Measurements from ENCODE around the gene TLE1. TPM values are rescaled to one million over a fixed set of nuclear protein-coding genes. Genes with fewer than 3 reads are reported as not detected.

Gene TLE1
- total RNA-seq, 1 experiment from 2014 or later: 17.3 TPM

- Histone ChIP-seq H3K9me2 (ENCODE audit: insufficient read depth) (no peaks in the 10 kb centered on the region), H3K4me1 (ENCODE audit: control insufficient read depth in 1 of 2, insufficient read depth in 2 of 2, low read length in 2 of 2) (no peaks in the 10 kb centered on the region), H3K79me2 (ENCODE audit: insufficient read depth, low read length) (no peaks in the 10 kb centered on the region), H2AFZ (ENCODE audit: low read depth, low read length, poor library complexity, severe bottlenecking) (no peak overlapping the region), H3K4me3 (replicated peaks in 1 of 2; ENCODE audit: low read depth in 1 of 2, low read length in 2 of 2) (no peak overlapping the region), H3K9me3 (ENCODE audit: control insufficient read depth in 1 of 2, insufficient read depth in 1 of 2, low read depth in 1 of 2, low read length in 2 of 2) (no peaks in the 10 kb centered on the region), H3K9ac (ENCODE audit: low read length) (no peak overlapping the region), H3K36me3 (ENCODE audit: control insufficient read depth in 1 of 2, insufficient read depth in 2 of 2, low read length in 2 of 2) (no peaks in the 10 kb centered on the region), H3K27me3 (ENCODE audit: insufficient read depth, low read length) (no peaks in the 10 kb centered on the region), H3K4me2 (ENCODE audit: low read length) (no peak overlapping the region), H3K27ac (ENCODE audit: low read depth, low read length) (no peak overlapping the region), H4K20me1 (ENCODE audit: insufficient read depth) (no peaks in the 10 kb centered on the region)
- ATAC-seq (no peak), DNase-seq (ENCODE audit: low read depth, low spot score) (no peak)
- intact Hi-C loops (cut with micrococcal nuclease): no loop called here
- ChIA-PET POLR2A (no interaction called here), RAD21 (ENCODE audit: low non-redundant PET in 1 of 2, low total read pairs in 2 of 2, uncharacterized antibody in 2 of 2, unreplicated experiment in 2 of 2) (no interaction called here), CTCF (no interaction called here)
- no TSS peak for BruUV-seq (replicated peaks)
- TF ChIP-seq JUND (IDR thresholded peaks at IDR 0.05) (no peak), POLR2AphosphoS5 (IDR thresholded peaks at IDR 0.05; ENCODE audit: low read depth, low read length) (no peak), CEBPB (IDR thresholded peaks at IDR 0.05; ENCODE audit: low read depth) (no peak), EZH2phosphoT487 (IDR thresholded peaks at IDR 0.05; ENCODE audit: borderline replicate concordance) (no peak), FOSL1 (IDR thresholded peaks at IDR 0.05; ENCODE audit: low read depth) (no peak), EZH2 (IDR thresholded peaks at IDR 0.05) (no peak), ELF1 (IDR thresholded peaks at IDR 0.05; ENCODE audit: borderline replicate concordance, low read depth) (no peak)
- TF ChIP-seq, protein P1, sequence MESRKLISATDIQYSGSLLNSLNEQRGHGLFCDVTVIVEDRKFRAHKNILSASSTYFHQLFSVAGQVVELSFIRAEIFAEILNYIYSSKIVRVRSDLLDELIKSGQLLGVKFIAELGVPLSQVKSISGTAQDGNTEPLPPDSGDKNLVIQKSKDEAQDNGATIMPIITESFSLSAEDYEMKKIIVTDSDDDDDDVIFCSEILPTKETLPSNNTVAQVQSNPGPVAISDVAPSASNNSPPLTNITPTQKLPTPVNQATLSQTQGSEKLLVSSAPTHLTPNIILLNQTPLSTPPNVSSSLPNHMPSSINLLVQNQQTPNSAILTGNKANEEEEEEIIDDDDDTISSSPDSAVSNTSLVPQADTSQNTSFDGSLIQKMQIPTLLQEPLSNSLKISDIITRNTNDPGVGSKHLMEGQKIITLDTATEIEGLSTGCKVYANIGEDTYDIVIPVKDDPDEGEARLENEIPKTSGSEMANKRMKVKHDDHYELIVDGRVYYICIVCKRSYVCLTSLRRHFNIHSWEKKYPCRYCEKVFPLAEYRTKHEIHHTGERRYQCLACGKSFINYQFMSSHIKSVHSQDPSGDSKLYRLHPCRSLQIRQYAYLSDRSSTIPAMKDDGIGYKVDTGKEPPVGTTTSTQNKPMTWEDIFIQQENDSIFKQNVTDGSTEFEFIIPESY (IDR thresholded peaks at IDR 0.05; ENCODE audit: extremely low read depth, insufficient replicate concordance, low read length): no peak
- TF ChIP-seq, protein P2, sequence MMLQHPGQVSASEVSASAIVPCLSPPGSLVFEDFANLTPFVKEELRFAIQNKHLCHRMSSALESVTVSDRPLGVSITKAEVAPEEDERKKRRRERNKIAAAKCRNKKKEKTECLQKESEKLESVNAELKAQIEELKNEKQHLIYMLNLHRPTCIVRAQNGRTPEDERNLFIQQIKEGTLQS (IDR thresholded peaks at IDR 0.05): no peak
Observed at GRCh38 chr9:81579381-81579780, 110.0 kb downstream of the TLE1 start.

- no peak overlapping the region for H3K4me2 ChIP-seq (ENCODE audit: low read length)
- H3K27me3 ChIP-seq (ENCODE audit: insufficient read depth, low read length): no peaks in the 10 kb centered on the region
- intact Hi-C loops (cut with micrococcal nuclease): no loop called here
- ChIA-PET POLR2A (no interaction called here), CTCF (no interaction called here), RAD21 (ENCODE audit: low non-redundant PET in 1 of 2, low total read pairs in 2 of 2, uncharacterized antibody in 2 of 2, unreplicated experiment in 2 of 2) (no interaction called here)
- H3K79me2 ChIP-seq (ENCODE audit: insufficient read depth, low read length): no peaks in the 10 kb centered on the region
- DNase-seq (ENCODE audit: low read depth, low spot score): no peak
- BruUV-seq (replicated peaks): no TSS peak
- H3K4me1 ChIP-seq (ENCODE audit: control insufficient read depth in 1 of 2, insufficient read depth in 2 of 2, low read length in 2 of 2): no peaks in the 10 kb centered on the region
- no peak overlapping the region for H3K4me3 ChIP-seq (replicated peaks in 1 of 2; ENCODE audit: low read depth in 1 of 2, low read length in 2 of 2)
- H3K27ac ChIP-seq (ENCODE audit: low read depth, low read length): no peak overlapping the region
- TF ChIP-seq SIN3A (IDR thresholded peaks at IDR 0.05; ENCODE audit: low read depth) (no peak), SP1 (IDR thresholded peaks at IDR 0.05; ENCODE audit: low read depth) (no peak), EZH2 (IDR thresholded peaks at IDR 0.05) (no peak), POLR2A (IDR thresholded peaks at IDR 0.05; ENCODE audit: borderline replicate concordance, extremely low read depth, insufficient read depth, insufficient read length) (no peak), YY1 (IDR thresholded peaks at IDR 0.05; ENCODE audit: extremely low read depth, insufficient replicate concordance, low read depth, low read length) (no peak), RAD21 (IDR thresholded peaks at IDR 0.05; ENCODE audit: low read depth) (no peak), ZNF274 (IDR thresholded peaks at IDR 0.05; ENCODE audit: low read depth, low read length) (no peak), MAX (IDR thresholded peaks at IDR 0.05) (no peak)
- TF ChIP-seq, protein P3, sequence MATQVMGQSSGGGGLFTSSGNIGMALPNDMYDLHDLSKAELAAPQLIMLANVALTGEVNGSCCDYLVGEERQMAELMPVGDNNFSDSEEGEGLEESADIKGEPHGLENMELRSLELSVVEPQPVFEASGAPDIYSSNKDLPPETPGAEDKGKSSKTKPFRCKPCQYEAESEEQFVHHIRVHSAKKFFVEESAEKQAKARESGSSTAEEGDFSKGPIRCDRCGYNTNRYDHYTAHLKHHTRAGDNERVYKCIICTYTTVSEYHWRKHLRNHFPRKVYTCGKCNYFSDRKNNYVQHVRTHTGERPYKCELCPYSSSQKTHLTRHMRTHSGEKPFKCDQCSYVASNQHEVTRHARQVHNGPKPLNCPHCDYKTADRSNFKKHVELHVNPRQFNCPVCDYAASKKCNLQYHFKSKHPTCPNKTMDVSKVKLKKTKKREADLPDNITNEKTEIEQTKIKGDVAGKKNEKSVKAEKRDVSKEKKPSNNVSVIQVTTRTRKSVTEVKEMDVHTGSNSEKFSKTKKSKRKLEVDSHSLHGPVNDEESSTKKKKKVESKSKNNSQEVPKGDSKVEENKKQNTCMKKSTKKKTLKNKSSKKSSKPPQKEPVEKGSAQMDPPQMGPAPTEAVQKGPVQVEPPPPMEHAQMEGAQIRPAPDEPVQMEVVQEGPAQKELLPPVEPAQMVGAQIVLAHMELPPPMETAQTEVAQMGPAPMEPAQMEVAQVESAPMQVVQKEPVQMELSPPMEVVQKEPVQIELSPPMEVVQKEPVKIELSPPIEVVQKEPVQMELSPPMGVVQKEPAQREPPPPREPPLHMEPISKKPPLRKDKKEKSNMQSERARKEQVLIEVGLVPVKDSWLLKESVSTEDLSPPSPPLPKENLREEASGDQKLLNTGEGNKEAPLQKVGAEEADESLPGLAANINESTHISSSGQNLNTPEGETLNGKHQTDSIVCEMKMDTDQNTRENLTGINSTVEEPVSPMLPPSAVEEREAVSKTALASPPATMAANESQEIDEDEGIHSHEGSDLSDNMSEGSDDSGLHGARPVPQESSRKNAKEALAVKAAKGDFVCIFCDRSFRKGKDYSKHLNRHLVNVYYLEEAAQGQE (IDR thresholded peaks at IDR 0.05; ENCODE audit: low read depth): no peak
- no peaks in the 10 kb centered on the region for H3K9me2 ChIP-seq (ENCODE audit: insufficient read depth)
- no peak overlapping the region for H3K9ac ChIP-seq (ENCODE audit: low read length)
- H4K20me1 ChIP-seq (ENCODE audit: insufficient read depth): no peaks in the 10 kb centered on the region
- H3K9me3 ChIP-seq (ENCODE audit: control insufficient read depth in 1 of 2, insufficient read depth in 1 of 2, low read depth in 1 of 2, low read length in 2 of 2): no peaks in the 10 kb centered on the region
- H3K36me3 ChIP-seq (ENCODE audit: control insufficient read depth in 1 of 2, insufficient read depth in 2 of 2, low read length in 2 of 2): no peaks in the 10 kb centered on the region
- H2AFZ ChIP-seq (ENCODE audit: low read depth, low read length, poor library complexity, severe bottlenecking): no peak overlapping the region
- ATAC-seq: no peak
Observed at GRCh38 chr9:81578606-81579005, 110.7 kb downstream of the TLE1 start.

Data from HCT116 (cell line).